ENCODE results near the gene MYLK4. TPM values are rescaled to one million over a fixed set of nuclear protein-coding genes. Genes with fewer than 3 reads are reported as not detected.

MYLK4 gene
- total RNA-seq, 4 donors from 2014 or later, result 2.4 to 46.7 (median 26.9) TPM

- no peak for DNase-seq
- no peak overlapping the region for H3K4me3 ChIP-seq
- H3K27ac ChIP-seq, result no peak overlapping the region
- peak in 1 of 5 experiments; percentile 31 for TF ChIP-seq CTCF (IDR thresholded peaks at IDR 0.05 in 4 of 5, conservative IDR thresholded peaks at IDR 0.05 in 1 of 5)
- no peak for TF ChIP-seq POLR2A (IDR thresholded peaks at IDR 0.05)
- H3K4me1 ChIP-seq, result no peaks in the 10 kb centered on the region
- in situ Hi-C loops (cut with MboI; ENCODE audit: low sequenced_read_pairs in 4 of 4), result no loop called here
- no peaks in the 10 kb centered on the region for H3K36me3 ChIP-seq
- no peaks in the 10 kb centered on the region for H3K27me3 ChIP-seq
- ATAC-seq, result peak; percentile 55 to 70
- intact Hi-C loops (cut with DNase I; ENCODE audit: low total_unique reads), result loop anchor here (1.0 to 2.0 kb wide), 2 partner anchors 1091 to 1099 kb away; no protein-coding TSS in a partner anchor
- no peaks in the 10 kb centered on the region for H3K9me3 ChIP-seq
Measured at GRCh38 chr6:2695454-2696095, 55.1 kb downstream of the MYLK4 start.

GRCh38 chr6:2693231-2693630, 57.5 kb downstream of the MYLK4 start:
- H3K27me3 ChIP-seq, result no peaks in the 10 kb centered on the region
- no peak overlapping the region for H3K27ac ChIP-seq
- in situ Hi-C loops (cut with MboI; ENCODE audit: low sequenced_read_pairs in 4 of 4) (no loop called here), intact Hi-C loops (cut with DNase I; ENCODE audit: low total_unique reads) (no loop called here)
- DNase-seq (no peak), ATAC-seq (no peak)
- no peaks in the 10 kb centered on the region for H3K4me1 ChIP-seq
- no peaks in the 10 kb centered on the region for H3K9me3 ChIP-seq
- no peak for TF ChIP-seq POLR2A (IDR thresholded peaks at IDR 0.05)
- TF ChIP-seq CTCF (IDR thresholded peaks at IDR 0.05 in 4 of 5, conservative IDR thresholded peaks at IDR 0.05 in 1 of 5), result no peak
- H3K36me3 ChIP-seq, result no peaks in the 10 kb centered on the region
- H3K4me3 ChIP-seq, result no peak overlapping the region

GRCh38 chr6:2688401-2689064, 62.2 kb downstream of the MYLK4 start:
- no peaks in the 10 kb centered on the region for H3K27me3 ChIP-seq
- intact Hi-C loops (cut with DNase I; ENCODE audit: low total_unique reads) (no loop called here), in situ Hi-C loops (cut with MboI; ENCODE audit: low sequenced_read_pairs in 4 of 4) (no loop called here)
- H3K4me1 ChIP-seq, result no peaks in the 10 kb centered on the region
- no peak for DNase-seq
- H3K4me3 ChIP-seq, result no peak overlapping the region
- TF ChIP-seq POLR2A (IDR thresholded peaks at IDR 0.05) (no peak), CTCF (IDR thresholded peaks at IDR 0.05 in 4 of 5, conservative IDR thresholded peaks at IDR 0.05 in 1 of 5) (no peak)
- H3K9me3 ChIP-seq, result no peaks in the 10 kb centered on the region
- ATAC-seq, result no peak
- no peak overlapping the region for H3K27ac ChIP-seq
- no peaks in the 10 kb centered on the region for H3K36me3 ChIP-seq

GRCh38 chr6:2687456-2687855, 63.3 kb downstream of the MYLK4 start:
- no peak for ATAC-seq

More at GRCh38 chr6:2687456-2687855, 63.3 kb downstream of the MYLK4 start:
- no peak overlapping the region for H3K27ac ChIP-seq
- no peaks in the 10 kb centered on the region for H3K36me3 ChIP-seq
- no peaks in the 10 kb centered on the region for H3K4me1 ChIP-seq
- no peaks in the 10 kb centered on the region for H3K27me3 ChIP-seq
- no peak for DNase-seq
- H3K4me3 ChIP-seq, result no peak overlapping the region
- intact Hi-C loops (cut with DNase I; ENCODE audit: low total_unique reads) (no loop called here), in situ Hi-C loops (cut with MboI; ENCODE audit: low sequenced_read_pairs in 4 of 4) (no loop called here)
- TF ChIP-seq CTCF (IDR thresholded peaks at IDR 0.05 in 4 of 5, conservative IDR thresholded peaks at IDR 0.05 in 1 of 5) (no peak), POLR2A (IDR thresholded peaks at IDR 0.05) (no peak)
- no peaks in the 10 kb centered on the region for H3K9me3 ChIP-seq

All from gastrocnemius medialis (tissue), 4 donors.